NCI-H2081 (cell line): ENCODE results near the gene PMEPA1.

Experiments
- DNase-seq, 2 experiments: peaks; one replicate each; lab custom pipeline; 2025; lab: John Stamatoyannopoulos, UW

The PMEPA1 gene

DNA sequence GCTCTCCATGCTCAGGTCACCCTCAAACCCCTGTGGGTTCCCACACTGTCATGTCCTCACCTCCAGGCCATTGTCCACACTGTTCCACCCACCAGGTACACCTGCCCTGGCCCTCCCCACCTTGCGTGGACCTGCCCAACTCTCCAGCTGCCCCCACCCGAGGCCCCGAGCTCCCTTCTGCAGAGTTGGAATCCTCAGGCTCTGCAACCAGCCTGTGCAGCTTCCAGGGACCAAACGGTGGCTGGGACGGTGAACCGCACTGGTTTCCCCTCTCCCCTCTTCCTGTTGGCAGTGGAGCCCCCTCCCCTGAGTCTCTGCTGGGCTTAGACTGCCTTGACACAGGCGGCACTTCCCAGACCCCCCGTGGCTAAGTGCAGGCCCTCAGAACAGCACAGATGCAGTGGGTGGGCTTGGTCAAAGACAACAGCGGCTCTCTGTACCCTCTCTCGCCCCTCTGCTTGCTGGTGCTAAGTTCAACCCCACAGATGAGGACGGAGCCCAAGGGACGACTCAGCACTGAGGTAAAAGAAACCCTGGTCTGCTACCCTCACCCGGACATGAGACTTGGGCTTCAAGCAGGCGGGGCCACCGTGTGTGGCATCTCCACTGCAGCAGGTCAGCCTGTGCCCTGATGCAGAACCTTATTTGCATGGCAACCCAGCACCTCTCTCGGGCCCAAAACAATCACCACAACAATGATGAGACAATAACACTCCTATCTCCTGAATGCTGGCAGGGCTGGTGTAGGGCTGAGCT is 100.6 kb downstream of the PMEPA1 start:
- no peak for DNase-seq

DNA sequence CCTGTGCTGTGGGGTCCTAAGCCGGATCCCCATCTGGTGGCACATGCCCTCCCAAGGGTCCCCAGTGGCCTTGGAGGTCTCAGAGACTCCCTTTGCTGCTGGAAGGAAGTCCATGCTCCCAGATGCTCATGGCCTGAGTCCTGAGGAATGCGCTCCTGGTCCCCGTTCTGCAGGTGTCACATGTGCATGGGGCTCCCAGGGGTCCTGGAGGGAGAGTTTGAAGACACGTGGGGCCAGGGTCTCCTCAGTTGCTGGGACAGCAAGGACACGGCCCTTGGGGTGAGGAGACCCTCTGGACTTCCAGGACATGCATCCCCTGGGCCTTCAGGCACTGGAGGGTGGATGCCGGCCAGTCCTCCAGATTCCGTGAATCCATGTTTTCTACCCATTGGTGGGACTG is 101.3 kb downstream of the PMEPA1 start:
- DNase-seq, result no peak

GRCh38 chr20:57605878-57606277 is 103.9 kb downstream of the PMEPA1 start:
- no peak for DNase-seq

GRCh38 chr20:57605045-57605444 is 104.8 kb downstream of the PMEPA1 start:
- no peak for DNase-seq

DNA sequence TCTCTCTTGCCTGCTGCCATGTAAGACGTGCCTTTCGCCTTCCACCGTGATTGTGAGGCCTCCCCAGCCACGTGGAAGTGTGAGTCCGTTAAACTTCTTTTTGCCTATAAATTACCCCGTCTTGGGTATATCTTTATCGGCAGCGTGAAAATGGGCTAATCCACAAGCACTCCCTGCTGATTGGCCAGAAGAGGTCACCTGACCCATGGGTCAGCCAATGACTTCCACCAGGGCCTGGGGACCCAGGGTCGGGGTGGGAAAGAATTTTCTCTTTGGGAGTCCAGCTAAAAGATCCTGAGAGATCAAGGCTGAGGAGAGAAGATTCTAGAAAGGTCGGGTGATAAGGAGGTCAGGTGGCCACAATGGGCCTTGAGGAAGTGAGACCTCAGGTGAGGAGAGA is 106.7 kb downstream of the PMEPA1 start:
- DNase-seq, result no peak

DNA sequence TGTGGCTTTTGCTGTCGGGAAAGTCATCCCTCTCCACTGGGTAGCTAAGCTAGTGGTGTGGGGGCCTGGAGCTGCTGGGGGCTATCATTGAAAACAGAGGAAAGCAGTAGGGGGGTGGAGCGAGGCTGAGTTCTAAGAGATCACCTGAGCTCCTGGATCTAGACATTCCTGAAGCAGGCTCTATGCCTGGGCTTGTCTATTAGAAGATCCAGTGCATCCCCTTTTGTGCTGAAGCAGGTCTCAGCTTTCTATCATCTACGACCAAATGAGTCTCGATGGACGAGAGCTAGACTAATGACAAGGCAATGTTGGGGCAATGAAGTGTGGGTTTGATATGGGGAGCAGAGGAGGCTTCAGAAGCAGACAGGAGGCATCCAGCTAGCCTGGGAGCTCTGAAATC is 108.1 kb downstream of the PMEPA1 start:
- DNase-seq, result no peak

GRCh38 chr20:57601211-57601570 is 108.6 kb downstream of the PMEPA1 start:
- DNase-seq, result no peak

DNA sequence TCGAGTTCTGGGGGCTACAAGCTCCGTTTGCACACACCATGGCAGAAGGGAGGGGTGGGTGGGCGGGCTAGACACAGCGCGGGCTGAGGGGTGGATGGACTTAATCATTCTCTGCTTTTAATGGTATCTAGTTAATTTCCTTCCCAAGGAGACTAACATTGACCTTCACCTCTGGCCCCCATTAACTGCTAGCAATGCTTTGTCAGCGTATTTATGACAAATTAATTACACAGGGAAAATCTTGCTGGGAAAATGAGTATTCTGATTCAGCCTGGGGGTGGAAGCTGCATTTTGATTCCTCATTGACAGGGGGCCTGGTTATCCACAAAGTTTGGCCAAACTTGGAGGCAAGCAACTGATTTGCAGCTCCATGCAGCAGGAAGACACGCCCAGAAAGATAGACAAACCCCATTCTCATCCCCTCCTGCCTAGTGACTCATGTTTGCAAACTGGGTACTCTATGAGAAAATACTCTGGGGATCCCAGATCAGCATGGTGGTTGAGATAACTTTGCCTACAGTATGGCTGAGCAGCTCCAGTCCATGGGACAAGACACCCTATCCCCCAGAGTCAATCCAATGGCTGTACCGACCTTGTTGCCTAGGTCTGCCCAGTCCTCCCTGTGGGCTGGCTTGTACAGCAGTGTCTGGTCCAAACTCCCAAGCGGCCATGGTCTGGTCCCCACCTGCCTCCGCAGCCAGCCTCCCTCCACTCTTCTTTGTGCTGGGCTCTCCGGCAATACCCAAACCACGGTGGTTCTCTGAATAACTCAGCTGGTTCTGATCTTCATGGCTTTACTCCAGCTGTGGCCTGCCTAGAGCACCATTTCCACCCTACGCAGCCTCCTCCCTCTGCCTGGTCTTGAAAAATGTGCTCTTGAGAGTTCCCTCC is 109.2 kb downstream of the PMEPA1 start:
- DNase-seq, result no peak

DNA sequence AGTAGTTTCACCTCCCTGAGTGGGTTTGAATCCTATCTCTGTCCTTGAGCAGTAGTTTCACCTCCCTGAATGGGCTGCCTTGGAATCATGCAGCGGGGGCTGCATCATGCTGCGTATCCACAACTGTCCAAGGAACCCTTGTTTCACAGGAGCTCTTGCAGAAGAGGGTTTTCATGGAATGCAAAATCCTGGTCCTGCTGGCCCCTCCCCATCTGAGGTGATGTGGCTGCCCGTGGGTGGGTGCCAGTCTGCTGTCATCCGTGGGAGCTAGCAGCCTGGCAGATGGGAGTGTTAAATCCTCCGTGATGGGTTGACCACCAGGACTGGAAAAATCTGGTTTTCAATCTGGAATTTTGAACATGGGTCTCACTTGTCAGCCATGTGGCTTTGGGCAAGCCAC is 111.3 kb downstream of the PMEPA1 start:
- no peak for DNase-seq
